Hepatocyte (in vitro differentiated cells): ENCODE results near the gene ATAD2B. TPM values are rescaled to one million over a fixed set of nuclear protein-coding genes. Genes with fewer than 3 reads are reported as not detected.

Experiments
- DNase-seq: peaks from one replicate; pipeline ENCODE4 v3.0.0-alpha.2; 2016; ENCODE audit warnings: low spot score
- H2AFZ ChIP-seq: fragments of 200-600 bp; sonication (generic); 2 replicates; pipeline ENCODE4 v1.6.0; 2016; ENCODE audit warnings: antibody characterized with exemption, mild to moderate bottlenecking
- H3K27ac ChIP-seq: fragments of 200-600 bp; sonication (generic); 2 replicates; pipeline ENCODE4 v1.5.1; 2016; ENCODE audit warnings: mild to moderate bottlenecking
- H3K27me3 ChIP-seq: fragments of 200-600 bp; sonication (generic); 2 replicates; pipeline ENCODE4 v1.6.1; 2016
- H3K36me3 ChIP-seq: fragments of 200-600 bp; sonication (generic); replicated peaks from 2 replicates; pipeline ENCODE4 v1.5.1; 2016; ENCODE audit warnings: low read depth; ENCODE audit not compliant: insufficient read depth
- H3K4me1 ChIP-seq: fragments of 200-600 bp; sonication (generic); 2 replicates; pipeline ENCODE4 v1.5.1; 2016; ENCODE audit warnings: mild to moderate bottlenecking, moderate library complexity; ENCODE audit not compliant: insufficient read depth
- H3K4me2 ChIP-seq: fragments of 200-600 bp; sonication (generic); 2 replicates; pipeline ENCODE4 v1.6.0; 2016
- H3K4me3 ChIP-seq: fragments of 200-600 bp; sonication (generic); 2 replicates; pipeline ENCODE4 v1.5.1; 2016; ENCODE audit warnings: mild to moderate bottlenecking
- H3K79me2 ChIP-seq: fragments of 200-600 bp; sonication (generic); 2 replicates; pipeline ENCODE4 v1.6.0; 2017; ENCODE audit warnings: mild to moderate bottlenecking
- H3K9me2 ChIP-seq: fragments of 200-600 bp; sonication (generic); replicated peaks from 2 replicates; pipeline ENCODE4 v1.6.0; 2017; ENCODE audit warnings: mild to moderate bottlenecking; ENCODE audit not compliant: insufficient read depth
- H3K9me3 ChIP-seq: fragments of 200-600 bp; sonication (generic); 2 replicates; pipeline ENCODE4 v1.5.1; 2016; ENCODE audit warnings: low read depth, mild to moderate bottlenecking
- H4K20me1 ChIP-seq: fragments of 200-600 bp; sonication (generic); 2 replicates; pipeline ENCODE4 v1.6.0; 2016; ENCODE audit warnings: mild to moderate bottlenecking; ENCODE audit not compliant: insufficient read depth, poor library complexity, severe bottlenecking
- EZH2 ChIP-seq: fragments of 200-600 bp; sonication (generic); IDR thresholded peaks from 2 replicates; pipeline ENCODE4 v1.6.1; 2016; ENCODE audit warnings: antibody characterized with exemption, mild to moderate bottlenecking, borderline replicate concordance
- EZH2phosphoT487 ChIP-seq: fragments of 200-600 bp; sonication (generic); IDR thresholded peaks from one replicate; pipeline ENCODE4 v1.6.1; 2018; ENCODE audit warnings: antibody characterized with exemption, mild to moderate bottlenecking, low read depth, moderate library complexity; ENCODE audit not compliant: unreplicated experiment, severe bottlenecking
- WGBS: methylation state at CpG from one replicate; pipeline ENCODE4 v1.1.6; 2016; ENCODE audit warnings: low lambda C conversion rate; ENCODE audit errors: missing lambda C conversion rate; 5-methylcytosine and 5-hydroxymethylcytosine counted together
- polyA plus RNA-seq: library from polyadenylated mRNA; unstranded; fragments of >200 nt; fragmentation: Nextera tagmentation; extraction: Ambion mirVana; gene quantifications from 2 replicates; pipeline ENCODE4 v1.2.1, GENCODE V29; 2016
- total RNA-seq: library from RNA; depleted of rRNA; stranded (reverse); fragments of >200 nt; gene quantifications from 2 replicates; pipeline ENCODE4 v1.2.3, GENCODE V29; 2014
- TF ChIP-seq, protein P1 (sequence below): fragments of 200-600 bp; sonication (generic); IDR thresholded peaks from 2 replicates; pipeline ENCODE4 v1.5.1; 2016; ENCODE audit warnings: antibody characterized with exemption, mild to moderate bottlenecking; ENCODE audit not compliant: poor library complexity

The ATAD2B gene
- total and polyA plus RNA-seq, 2 experiments from 2014 or later: 6.1 to 17.1 TPM

DNA sequence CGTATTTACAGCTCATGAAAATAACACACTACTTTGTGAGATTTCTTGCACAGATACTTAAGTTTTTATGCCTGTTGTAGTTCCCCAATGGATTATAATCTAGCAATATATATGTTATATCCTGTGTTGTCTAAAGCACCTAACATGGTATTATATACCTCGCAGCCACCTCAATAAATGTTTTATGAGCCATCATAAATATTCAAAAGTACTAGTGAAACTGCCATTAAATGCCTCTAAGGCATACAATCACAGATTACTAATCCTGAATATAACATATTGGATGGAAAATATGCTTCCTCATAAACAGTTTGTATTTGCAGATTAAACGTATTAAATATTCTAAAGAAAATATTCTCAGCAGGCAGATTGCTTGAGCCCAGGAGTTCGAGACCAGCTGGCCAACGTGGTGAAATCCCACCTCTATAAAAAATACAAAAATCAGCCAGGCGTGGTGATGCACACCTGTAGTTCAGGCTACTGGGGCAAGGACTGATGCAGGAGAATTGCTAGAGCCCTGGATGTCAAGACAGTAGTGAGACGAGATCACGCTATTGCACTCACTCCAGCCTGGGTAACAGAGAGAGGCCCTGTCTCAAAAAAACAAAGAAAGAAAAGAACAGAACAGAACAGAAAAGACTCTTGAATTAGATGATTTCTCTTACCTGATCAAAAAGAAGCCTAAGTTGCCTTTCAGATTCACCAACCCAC, 64.1 kb downstream of the ATAD2B start:
- Histone ChIP-seq H3K4me1 (no peaks in the 10 kb centered on the region), H3K79me2 (no peaks in the 10 kb centered on the region), H3K27me3 (no peaks in the 10 kb centered on the region), H3K36me3 (no peaks in the 10 kb centered on the region), H3K27ac (no peak overlapping the region), H3K9me3 (no peaks in the 10 kb centered on the region), H3K9me2 (no peaks in the 10 kb centered on the region), H3K4me3 (no peak overlapping the region), H3K4me2 (no peak overlapping the region), H2AFZ (no peak overlapping the region), H4K20me1 (no peaks in the 10 kb centered on the region)
- WGBS: 93% methylated on average over 8 of the region's 8 CpGs
- DNase-seq: no peak
- TF ChIP-seq, protein P1, sequence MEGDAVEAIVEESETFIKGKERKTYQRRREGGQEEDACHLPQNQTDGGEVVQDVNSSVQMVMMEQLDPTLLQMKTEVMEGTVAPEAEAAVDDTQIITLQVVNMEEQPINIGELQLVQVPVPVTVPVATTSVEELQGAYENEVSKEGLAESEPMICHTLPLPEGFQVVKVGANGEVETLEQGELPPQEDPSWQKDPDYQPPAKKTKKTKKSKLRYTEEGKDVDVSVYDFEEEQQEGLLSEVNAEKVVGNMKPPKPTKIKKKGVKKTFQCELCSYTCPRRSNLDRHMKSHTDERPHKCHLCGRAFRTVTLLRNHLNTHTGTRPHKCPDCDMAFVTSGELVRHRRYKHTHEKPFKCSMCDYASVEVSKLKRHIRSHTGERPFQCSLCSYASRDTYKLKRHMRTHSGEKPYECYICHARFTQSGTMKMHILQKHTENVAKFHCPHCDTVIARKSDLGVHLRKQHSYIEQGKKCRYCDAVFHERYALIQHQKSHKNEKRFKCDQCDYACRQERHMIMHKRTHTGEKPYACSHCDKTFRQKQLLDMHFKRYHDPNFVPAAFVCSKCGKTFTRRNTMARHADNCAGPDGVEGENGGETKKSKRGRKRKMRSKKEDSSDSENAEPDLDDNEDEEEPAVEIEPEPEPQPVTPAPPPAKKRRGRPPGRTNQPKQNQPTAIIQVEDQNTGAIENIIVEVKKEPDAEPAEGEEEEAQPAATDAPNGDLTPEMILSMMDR: no peak
- TF ChIP-seq EZH2phosphoT487: no peak
- no peak for TF ChIP-seq EZH2

DNA sequence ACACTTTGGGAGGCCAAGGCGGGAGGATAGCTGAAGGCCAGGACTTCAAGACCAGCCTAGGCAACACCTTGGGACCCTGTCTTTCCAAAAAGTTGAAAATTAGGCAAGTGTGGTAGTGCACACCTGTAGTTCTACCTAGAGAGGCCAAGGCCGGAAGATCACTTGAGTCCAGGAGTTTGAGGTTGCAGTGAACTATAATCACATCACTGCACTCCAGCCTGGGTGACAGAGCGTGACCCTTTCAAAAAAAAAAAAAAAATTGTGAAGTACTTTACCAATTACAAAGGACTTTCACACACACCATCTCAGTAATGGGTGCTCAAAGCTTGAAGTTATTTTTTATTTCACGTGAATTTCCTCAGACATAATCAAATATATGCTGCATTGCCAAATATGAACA, 65.0 kb downstream of the ATAD2B start:
- Histone ChIP-seq H3K4me3 (no peak overlapping the region), H2AFZ (no peak overlapping the region), H3K36me3 (no peaks in the 10 kb centered on the region), H3K9me3 (no peaks in the 10 kb centered on the region), H3K9me2 (no peaks in the 10 kb centered on the region), H3K4me2 (no peak overlapping the region), H3K27ac (no peak overlapping the region), H3K27me3 (no peaks in the 10 kb centered on the region), H4K20me1 (no peaks in the 10 kb centered on the region), H3K79me2 (no peaks in the 10 kb centered on the region), H3K4me1 (no peaks in the 10 kb centered on the region)
- WGBS: over 99% methylated on average over 4 of the region's 4 CpGs
- DNase-seq: no peak
- TF ChIP-seq EZH2phosphoT487 (no peak), EZH2 (no peak)
- TF ChIP-seq, protein P1: no peak

DNA sequence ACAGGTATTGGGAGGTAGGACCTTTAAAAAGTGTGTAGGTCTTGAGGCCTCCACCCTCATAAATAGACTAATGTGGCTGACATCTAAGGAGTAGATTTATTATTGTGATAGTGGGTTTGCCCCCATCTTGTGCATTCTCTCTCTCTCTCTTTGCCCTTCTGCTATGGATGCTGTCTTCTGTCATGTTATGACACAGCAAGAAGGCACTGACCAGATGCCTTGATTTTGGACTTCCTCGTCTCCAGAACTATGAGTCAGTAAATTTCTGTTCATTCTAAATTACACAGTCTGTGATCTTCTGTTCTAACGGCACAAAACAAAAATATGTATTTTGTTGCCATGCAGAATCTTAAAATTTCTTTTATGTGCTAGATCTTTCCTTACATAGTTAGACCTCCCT, 66.9 kb downstream of the ATAD2B start:
- H3K79me2 ChIP-seq: no peaks in the 10 kb centered on the region
- WGBS: 90% methylated on average over 2 of the region's 2 CpGs
- no peak overlapping the region for H3K4me3 ChIP-seq
- H4K20me1 ChIP-seq: no peaks in the 10 kb centered on the region
- no peak for DNase-seq
- no peaks in the 10 kb centered on the region for H3K9me3 ChIP-seq
- H3K36me3 ChIP-seq: no peaks in the 10 kb centered on the region
- TF ChIP-seq, protein P1: no peak
- TF ChIP-seq EZH2phosphoT487 (no peak), EZH2 (no peak)
- H3K27ac ChIP-seq: no peak overlapping the region
- H3K4me2 ChIP-seq: no peak overlapping the region
- no peaks in the 10 kb centered on the region for H3K9me2 ChIP-seq
- H3K4me1 ChIP-seq: no peaks in the 10 kb centered on the region
- H2AFZ ChIP-seq: no peak overlapping the region
- no peaks in the 10 kb centered on the region for H3K27me3 ChIP-seq
